Mucosa of descending colon (tissue), 3 donors: ENCODE data around the gene FAM204A. TPM values are rescaled to one million over a fixed set of nuclear protein-coding genes. Genes with fewer than 3 reads are reported as not detected.

Source experiments
- ATAC-seq: fragments of 200-7000 bp; cut with Tn5 transposase; one replicate; pipeline ENCODE4 v1.9.1; 2020; ENCODE audit warnings: mild to moderate bottlenecking, moderate library complexity
- DNase-seq, 3 donors: peaks; one replicate each; pipeline ENCODE4 v3.0.0-alpha.2; 2020
- H3K36me3 ChIP-seq: fragments of 200-600 bp; one replicate; pipeline ENCODE4 v1.8.0; 2021; ENCODE audit warnings: low read depth, mild to moderate bottlenecking
- H3K4me1 ChIP-seq: fragments of 200-600 bp; one replicate; pipeline ENCODE4 v1.8.0; 2021; ENCODE audit warnings: low read depth, mild to moderate bottlenecking
- H3K4me3 ChIP-seq: fragments of 200-600 bp; one replicate; pipeline ENCODE4 v1.8.0; 2021; ENCODE audit warnings: mild to moderate bottlenecking
- H3K9me3 ChIP-seq: fragments of 200-600 bp; one replicate; pipeline ENCODE4 v1.8.0; 2021; ENCODE audit warnings: mild to moderate bottlenecking
- intact Hi-C, 2 donors: fragments of 100-400 bp; cut with DNase I in 1 of 2; cut with micrococcal nuclease in 1 of 2; formaldehyde crosslinking; loops; one replicate each; pipeline versions ENCODE4 v1.11.0 to v1.11.1; 2022; cut with DNase I, micrococcal nuclease
- total RNA-seq, 3 donors: library from RNA; stranded (reverse); fragmentation: NEBNext Ultra II Directional in 2 of 3; extraction: Animal tissue kit (Norgen Biotek cat#: 25700) in 2 of 3; gene quantifications; one replicate each; pipeline versions ENCODE4 v1.2.1 to v1.2.4, GENCODE V29; 2021 to 2023
- TF ChIP-seq, protein P1 (sequence below): fragments of 200-600 bp; IDR thresholded peaks from one replicate; pipeline ENCODE4 v1.8.0; 2022; ENCODE audit warnings: antibody characterized with exemption, mild to moderate bottlenecking
- donor health status: DM: no; HTN: no; CAD: no; lungs with moderate emphysema.
- donor health status: DM: no; HTN: no; CAD: no.
- donor health status: DM: no; HTN: yes; CAD: no.

The FAM204A gene
- total RNA-seq, 3 donors from 2014 or later: 45.2 to 79.8 (median 51.1) TPM

DNA sequence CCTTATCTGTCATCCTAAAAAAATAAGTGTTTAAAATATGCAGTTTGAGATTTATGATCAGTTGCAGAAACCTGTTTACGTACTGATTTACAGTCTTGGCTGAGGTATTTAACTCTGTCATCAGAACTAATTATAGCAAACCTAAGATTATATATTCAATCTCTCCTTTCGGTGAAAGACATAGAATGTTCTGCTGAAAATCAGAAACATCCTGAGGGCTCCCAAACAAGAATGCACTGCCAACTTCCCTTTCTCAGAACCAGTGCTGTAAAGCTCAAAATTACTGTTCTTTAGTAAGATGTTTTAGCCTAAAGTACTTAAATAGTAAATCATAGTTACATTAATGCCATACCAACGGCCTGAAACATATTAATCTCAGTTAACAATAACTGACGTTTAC, 34.3 kb downstream of the FAM204A start:
- no peak for DNase-seq
- H3K4me1 ChIP-seq: no peaks in the 10 kb centered on the region
- no peak for ATAC-seq
- intact Hi-C loops: no loop called here
- no peak overlapping the region for H3K4me3 ChIP-seq
- H3K9me3 ChIP-seq: no peaks in the 10 kb centered on the region
- TF ChIP-seq, protein P1, sequence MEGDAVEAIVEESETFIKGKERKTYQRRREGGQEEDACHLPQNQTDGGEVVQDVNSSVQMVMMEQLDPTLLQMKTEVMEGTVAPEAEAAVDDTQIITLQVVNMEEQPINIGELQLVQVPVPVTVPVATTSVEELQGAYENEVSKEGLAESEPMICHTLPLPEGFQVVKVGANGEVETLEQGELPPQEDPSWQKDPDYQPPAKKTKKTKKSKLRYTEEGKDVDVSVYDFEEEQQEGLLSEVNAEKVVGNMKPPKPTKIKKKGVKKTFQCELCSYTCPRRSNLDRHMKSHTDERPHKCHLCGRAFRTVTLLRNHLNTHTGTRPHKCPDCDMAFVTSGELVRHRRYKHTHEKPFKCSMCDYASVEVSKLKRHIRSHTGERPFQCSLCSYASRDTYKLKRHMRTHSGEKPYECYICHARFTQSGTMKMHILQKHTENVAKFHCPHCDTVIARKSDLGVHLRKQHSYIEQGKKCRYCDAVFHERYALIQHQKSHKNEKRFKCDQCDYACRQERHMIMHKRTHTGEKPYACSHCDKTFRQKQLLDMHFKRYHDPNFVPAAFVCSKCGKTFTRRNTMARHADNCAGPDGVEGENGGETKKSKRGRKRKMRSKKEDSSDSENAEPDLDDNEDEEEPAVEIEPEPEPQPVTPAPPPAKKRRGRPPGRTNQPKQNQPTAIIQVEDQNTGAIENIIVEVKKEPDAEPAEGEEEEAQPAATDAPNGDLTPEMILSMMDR: no peak
- H3K36me3 ChIP-seq: no peaks in the 10 kb centered on the region

DNA sequence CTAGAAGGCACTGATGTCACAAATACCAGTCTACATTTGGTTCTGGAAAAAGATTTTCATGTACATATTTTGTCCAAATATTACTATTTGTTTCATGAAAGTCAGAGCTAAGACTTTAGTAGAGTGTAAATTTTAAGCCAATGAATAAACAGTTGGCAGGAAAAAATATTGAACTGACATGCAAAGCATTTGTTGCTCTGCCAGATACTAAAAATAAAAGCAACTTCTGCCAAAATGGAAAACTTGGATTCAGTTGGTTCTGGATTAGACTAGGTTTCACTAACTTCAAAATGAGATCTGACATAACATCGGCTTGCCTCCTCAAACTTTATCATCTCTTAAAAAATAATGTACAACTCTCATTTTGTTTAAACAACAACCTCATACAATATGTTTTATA, 34.9 kb downstream of the FAM204A start:
- H3K4me3 ChIP-seq: no peak overlapping the region
- H3K36me3 ChIP-seq: no peaks in the 10 kb centered on the region
- intact Hi-C loops: no loop called here
- H3K4me1 ChIP-seq: no peaks in the 10 kb centered on the region
- TF ChIP-seq, protein P1: no peak
- no peaks in the 10 kb centered on the region for H3K9me3 ChIP-seq
- DNase-seq: no peak
- no peak for ATAC-seq

- Histone ChIP-seq H3K36me3 (no peaks in the 10 kb centered on the region), H3K4me3 (no peak overlapping the region), H3K4me1 (no peaks in the 10 kb centered on the region), H3K9me3 (no peaks in the 10 kb centered on the region)
- intact Hi-C loops: no loop called here
- DNase-seq (no peak), ATAC-seq (peak; percentile 55)
- TF ChIP-seq, protein P1: no peak
Observed at GRCh38 chr10:118305730-118306129, 36.4 kb downstream of the FAM204A start.

DNA sequence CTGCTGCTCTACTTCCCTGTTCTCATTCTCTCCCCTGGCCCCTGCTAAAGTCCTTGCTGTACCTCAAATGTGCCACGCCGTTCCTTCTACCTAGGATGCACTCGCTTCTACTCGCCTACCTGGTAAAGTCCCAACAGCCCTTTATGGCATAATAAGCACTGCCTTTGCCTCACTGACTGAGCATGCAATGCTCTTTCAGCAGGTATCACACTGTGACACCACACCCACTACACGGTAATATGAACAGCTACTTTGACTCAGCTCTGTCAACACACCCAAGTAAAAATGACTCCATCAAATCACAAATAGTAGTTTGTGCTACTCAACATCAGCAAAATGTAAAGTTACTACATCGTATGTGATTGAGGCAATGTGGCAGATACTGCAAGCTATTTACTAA, 37.6 kb downstream of the FAM204A start:
- intact Hi-C loops: no loop called here
- DNase-seq (peak in 1 of 3 donors; percentile 31), ATAC-seq (peak; percentile 89)
- Histone ChIP-seq H3K36me3 (no peaks in the 10 kb centered on the region), H3K4me1 (no peaks in the 10 kb centered on the region), H3K4me3 (no peak overlapping the region), H3K9me3 (no peaks in the 10 kb centered on the region)
- TF ChIP-seq, protein P1: no peak

- no peak overlapping the region for H3K4me3 ChIP-seq
- ATAC-seq (no peak), DNase-seq (no peak)
- intact Hi-C loops: no loop called here
- H3K9me3 ChIP-seq: no peaks in the 10 kb centered on the region
- TF ChIP-seq, protein P1: no peak
- no peaks in the 10 kb centered on the region for H3K36me3 ChIP-seq
- no peaks in the 10 kb centered on the region for H3K4me1 ChIP-seq
Observed at GRCh38 chr10:118301211-118301610, 40.9 kb downstream of the FAM204A start.

GRCh38 chr10:118300320-118300719, 41.8 kb downstream of the FAM204A start:
- ATAC-seq (no peak), DNase-seq (no peak)
- TF ChIP-seq, protein P1: no peak
- H3K4me3 ChIP-seq: no peak overlapping the region
- H3K36me3 ChIP-seq: no peaks in the 10 kb centered on the region
- no peaks in the 10 kb centered on the region for H3K4me1 ChIP-seq
- no peaks in the 10 kb centered on the region for H3K9me3 ChIP-seq
- intact Hi-C loops: no loop called here
